Left ventricle myocardium inferior (tissue), 1 donor: ENCODE data around the gene EXOC4. TPM values are rescaled to one million over a fixed set of nuclear protein-coding genes. Genes with fewer than 3 reads are reported as not detected.

ENCODE experiments used
- DNase-seq: peaks from one replicate; pipeline ENCODE4 v3.0.0-alpha.2; 2020
- H3K27ac ChIP-seq: fragments of 200-600 bp; replicated peaks from 2 replicates; pipeline ENCODE4 v1.8.0; 2021
- H3K27me3 ChIP-seq: fragments of 200-600 bp; 2 replicates; pipeline ENCODE4 v1.8.0; 2021; ENCODE audit warnings: low read depth
- H3K36me3 ChIP-seq: fragments of 200-600 bp; 2 replicates; pipeline ENCODE4 v1.8.0; 2021
- H3K4me1 ChIP-seq: fragments of 200-600 bp; 2 replicates; pipeline ENCODE4 v1.8.0; 2021
- H3K4me3 ChIP-seq: fragments of 200-600 bp; 2 replicates; pipeline ENCODE4 v1.8.0; 2021; ENCODE audit warnings: mild to moderate bottlenecking, moderate library complexity
- H3K9me3 ChIP-seq: fragments of 200-600 bp; replicated peaks from 2 replicates; pipeline ENCODE4 v1.8.0; 2021
- intact Hi-C: fragments of 100-400 bp; cut with micrococcal nuclease; formaldehyde crosslinking; loops from one replicate; pipeline ENCODE4 v1.11.0; 2022
- microRNA-seq: library from miRNA; unstranded; fragments of <30 nt; microRNA quantifications from one replicate; pipeline ENCODE4 v1.2.0, GENCODE V29; 2020
- total RNA-seq: library from RNA; stranded (reverse); fragmentation: NEBNext Ultra II Directional; extraction: Animal tissue kit (Norgen Biotek cat#: 25700); gene quantifications from one replicate; pipeline ENCODE4 v1.2.1, GENCODE V29; 2021
- TF ChIP-seq, protein P1 (sequence below): fragments of 200-600 bp; IDR thresholded peaks from 2 replicates; pipeline ENCODE4 v1.8.0; 2021; ENCODE audit warnings: antibody characterized with exemption, mild to moderate bottlenecking, borderline replicate concordance
- donor health status: DM: no; HTN: yes; CAD: no; lungs with severe emphysema.

Gene EXOC4
- total RNA-seq, 1 donor from 2014 or later = 33.8 TPM

- no peaks in the 10 kb centered on the region for H3K9me3 ChIP-seq
- H3K4me1 ChIP-seq = no peaks in the 10 kb centered on the region
- no peak overlapping the region for H3K4me3 ChIP-seq
- TF ChIP-seq, protein P1, sequence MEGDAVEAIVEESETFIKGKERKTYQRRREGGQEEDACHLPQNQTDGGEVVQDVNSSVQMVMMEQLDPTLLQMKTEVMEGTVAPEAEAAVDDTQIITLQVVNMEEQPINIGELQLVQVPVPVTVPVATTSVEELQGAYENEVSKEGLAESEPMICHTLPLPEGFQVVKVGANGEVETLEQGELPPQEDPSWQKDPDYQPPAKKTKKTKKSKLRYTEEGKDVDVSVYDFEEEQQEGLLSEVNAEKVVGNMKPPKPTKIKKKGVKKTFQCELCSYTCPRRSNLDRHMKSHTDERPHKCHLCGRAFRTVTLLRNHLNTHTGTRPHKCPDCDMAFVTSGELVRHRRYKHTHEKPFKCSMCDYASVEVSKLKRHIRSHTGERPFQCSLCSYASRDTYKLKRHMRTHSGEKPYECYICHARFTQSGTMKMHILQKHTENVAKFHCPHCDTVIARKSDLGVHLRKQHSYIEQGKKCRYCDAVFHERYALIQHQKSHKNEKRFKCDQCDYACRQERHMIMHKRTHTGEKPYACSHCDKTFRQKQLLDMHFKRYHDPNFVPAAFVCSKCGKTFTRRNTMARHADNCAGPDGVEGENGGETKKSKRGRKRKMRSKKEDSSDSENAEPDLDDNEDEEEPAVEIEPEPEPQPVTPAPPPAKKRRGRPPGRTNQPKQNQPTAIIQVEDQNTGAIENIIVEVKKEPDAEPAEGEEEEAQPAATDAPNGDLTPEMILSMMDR = no peak
- H3K27me3 ChIP-seq = no peaks in the 10 kb centered on the region
- no peak for DNase-seq
- H3K27ac ChIP-seq = no peak overlapping the region
- no peaks in the 10 kb centered on the region for H3K36me3 ChIP-seq
- intact Hi-C loops = no loop called here
Observed at GRCh38 chr7:134104166-134104565, 851.3 kb downstream of the EXOC4 start.

DNA sequence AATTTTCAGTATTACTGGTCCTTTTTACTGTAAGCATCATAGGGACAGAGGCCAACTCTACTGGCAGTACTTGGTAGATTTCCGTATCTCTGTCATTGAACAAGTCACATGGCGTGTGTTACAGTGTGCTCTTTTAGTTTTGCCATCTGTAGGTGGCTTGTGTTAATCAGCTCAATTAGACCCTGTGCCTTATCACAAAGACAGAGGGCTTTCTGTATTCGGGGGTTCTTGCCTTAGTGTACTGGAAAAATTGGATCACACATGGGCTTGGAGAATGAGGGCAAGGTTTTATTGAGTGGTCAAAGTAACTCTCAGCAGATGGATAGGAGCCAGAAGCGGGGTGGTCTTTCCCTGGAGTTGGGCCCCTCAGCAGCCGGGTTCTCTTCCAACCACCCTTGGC lies 853.0 kb downstream of the EXOC4 start:
- no peak overlapping the region for H3K4me3 ChIP-seq
- no peak for DNase-seq
- H3K27me3 ChIP-seq = no peaks in the 10 kb centered on the region
- no peak overlapping the region for H3K27ac ChIP-seq
- TF ChIP-seq, protein P1 = no peak
- intact Hi-C loops = no loop called here
- no peaks in the 10 kb centered on the region for H3K4me1 ChIP-seq
- H3K9me3 ChIP-seq = no peaks in the 10 kb centered on the region
- H3K36me3 ChIP-seq = no peaks in the 10 kb centered on the region

DNA sequence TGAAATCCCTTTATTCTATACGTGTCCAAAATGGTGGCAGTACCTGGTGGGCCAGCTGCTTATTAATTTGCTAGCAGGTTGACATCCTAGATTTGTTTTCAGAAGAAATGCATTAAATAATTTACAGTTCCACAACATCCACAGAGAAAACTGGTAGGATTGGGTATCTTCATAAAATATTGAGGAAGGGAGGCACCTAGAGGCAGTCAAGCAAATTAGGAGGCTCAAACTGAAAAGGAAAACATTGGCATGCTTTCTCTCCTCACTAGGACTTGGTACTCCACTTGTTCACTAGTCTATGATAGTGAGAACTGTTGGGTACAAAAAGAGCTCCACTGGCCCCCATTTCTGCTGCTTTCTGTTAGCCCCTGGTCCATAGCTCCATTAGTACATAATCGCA lies 855.9 kb downstream of the EXOC4 start:
- no peaks in the 10 kb centered on the region for H3K4me1 ChIP-seq
- no peaks in the 10 kb centered on the region for H3K36me3 ChIP-seq
- H3K4me3 ChIP-seq = no peak overlapping the region
- intact Hi-C loops = no loop called here
- no peaks in the 10 kb centered on the region for H3K9me3 ChIP-seq
- no peak for DNase-seq
- TF ChIP-seq, protein P1 = no peak
- no peaks in the 10 kb centered on the region for H3K27me3 ChIP-seq
- no peak overlapping the region for H3K27ac ChIP-seq

GRCh38 chr7:134113655-134114054 lies 860.8 kb downstream of the EXOC4 start:
- H3K27ac ChIP-seq = no peak overlapping the region
- no peaks in the 10 kb centered on the region for H3K4me1 ChIP-seq
- H3K27me3 ChIP-seq = no peaks in the 10 kb centered on the region
- no peak for DNase-seq
- intact Hi-C loops = no loop called here
- no peaks in the 10 kb centered on the region for H3K36me3 ChIP-seq
- H3K9me3 ChIP-seq = no peaks in the 10 kb centered on the region
- TF ChIP-seq, protein P1 = no peak
- no peak overlapping the region for H3K4me3 ChIP-seq

DNA sequence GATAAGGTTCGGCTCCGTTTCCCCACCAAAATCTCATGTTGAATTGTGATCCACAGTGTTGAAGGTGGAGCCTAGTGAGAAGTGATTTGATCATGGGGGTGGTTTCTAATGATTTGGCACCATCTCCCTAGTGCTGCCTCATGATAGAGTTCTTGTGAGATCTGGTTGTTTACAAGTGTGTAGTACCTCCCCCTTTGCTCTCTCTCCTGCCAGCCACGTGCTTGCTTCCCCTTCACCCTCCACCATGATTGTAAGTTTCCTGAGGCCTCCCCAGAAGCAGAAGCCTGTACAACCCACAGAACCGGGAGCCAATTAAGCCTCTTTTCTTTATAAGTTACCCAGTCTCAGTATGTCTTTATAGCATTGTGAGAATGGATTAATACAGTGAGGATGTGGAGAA lies 862.1 kb downstream of the EXOC4 start:
- intact Hi-C loops = no loop called here
- Histone ChIP-seq H3K4me1 (no peaks in the 10 kb centered on the region), H3K4me3 (no peak overlapping the region), H3K27ac (no peak overlapping the region), H3K9me3 (no peaks in the 10 kb centered on the region), H3K27me3 (no peaks in the 10 kb centered on the region), H3K36me3 (no peaks in the 10 kb centered on the region)
- DNase-seq = no peak
- TF ChIP-seq, protein P1 = no peak

Small RNAs within 50 kb of the gene (microRNA-seq; reads per million reads assigned to microRNA genes)
- gene MIR6133 = not detected

Other genes with a start within 250 kb of the EXOC4 start
- 209 TPM for gene CHCHD3, start 171.0 kb upstream of the EXOC4 start, total RNA-seq